ENCODE data around the gene LRRC56. TPM values are rescaled to one million over a fixed set of nuclear protein-coding genes. Genes with fewer than 3 reads are reported as not detected.

The LRRC56 gene
- polyA plus RNA-seq, 3 donors = 0.09 to 0.68 TPM; not detected in 1

GRCh38 chr11:551131-551530, 13.8 kb downstream of the LRRC56 start:
- no peak overlapping the region for H3K4me3 Mint-ChIP-seq
- no peaks in the 10 kb centered on the region for H3K4me1 Mint-ChIP-seq
- H3K36me3 ChIP-seq (replicated peaks in 1 of 2; ENCODE audit: control insufficient read depth in 1 of 2, insufficient read depth in 2 of 2, low read length in 2 of 2) = no peaks in the 10 kb centered on the region
- H3K4me1 ChIP-seq (ENCODE audit: control insufficient read depth in 1 of 2, insufficient read depth in 2 of 2, low read length in 2 of 2) = peaks cover 2 to 16% of the 10 kb centered on the region in 2 donors
- H3K36me3 Mint-ChIP-seq = no peaks in the 10 kb centered on the region
- no peaks in the 10 kb centered on the region for H4K20me1 ChIP-seq (ENCODE audit: insufficient read depth, low read length)
- H3K4me2 ChIP-seq (replicated peaks; ENCODE audit: extremely low read depth, low read length, poor library complexity, severe bottlenecking) = no peak overlapping the region
- peaks cover 0 to 24% of the 10 kb centered on the region in 2 donors for H3K27me3 ChIP-seq (ENCODE audit: control insufficient read depth in 2 of 2, insufficient read depth in 2 of 2, low read length in 2 of 2)
- intact Hi-C loops (cut with micrococcal nuclease) = no loop called here
- no peaks in the 10 kb centered on the region for H3K9me3 ChIP-seq (replicated peaks in 1 of 2; ENCODE audit: control insufficient read depth in 1 of 2, insufficient read depth in 1 of 2, low read length in 2 of 2)
- H3K9ac ChIP-seq (ENCODE audit: insufficient read depth, low read length, poor library complexity, severe bottlenecking) = no peak overlapping the region
- no peak for TF ChIP-seq CTCF (IDR thresholded peaks at IDR 0.05)
- no peak overlapping the region for H3K4me3 ChIP-seq (replicated peaks in 1 of 3; ENCODE audit: low read depth in 2 of 3, low read length in 3 of 3)
- DNase-seq = no peak
- H3K27ac Mint-ChIP-seq = no peak overlapping the region
- H3K9me3 Mint-ChIP-seq = peaks cover 0 to 3% (median 0%) of the 10 kb centered on the region in 7 donors
- H2AFZ ChIP-seq (ENCODE audit: insufficient read depth, low read depth, low read length, poor library complexity, severe bottlenecking) = no peak overlapping the region
- H3K27me3 Mint-ChIP-seq (ENCODE audit: low read depth in 3 of 3) = peaks cover 5 to 39% (median 17%) of the 10 kb centered on the region in 3 donors
- H3K79me2 ChIP-seq (ENCODE audit: insufficient read depth, low read length) = no peaks in the 10 kb centered on the region
- H3K27ac ChIP-seq (ENCODE audit: low read depth in 1 of 2, low read length in 2 of 2) = no peak overlapping the region
- WGBS (ENCODE audit: insufficient coverage) = 90% methylated on average over 12 of the region's 16 CpGs

GRCh38 chr11:551596-551995, 14.3 kb downstream of the LRRC56 start:
- intact Hi-C loops (cut with micrococcal nuclease) = no loop called here
- Histone ChIP-seq H3K4me1 (ENCODE audit: control insufficient read depth in 1 of 2, insufficient read depth in 2 of 2, low read length in 2 of 2) (peaks cover 2 to 19% of the 10 kb centered on the region in 2 donors), H3K9ac (ENCODE audit: insufficient read depth, low read length, poor library complexity, severe bottlenecking) (no peak overlapping the region), H4K20me1 (ENCODE audit: insufficient read depth, low read length) (no peaks in the 10 kb centered on the region), H3K27ac (ENCODE audit: low read depth in 1 of 2, low read length in 2 of 2) (no peak overlapping the region), H3K4me2 (replicated peaks; ENCODE audit: extremely low read depth, low read length, poor library complexity, severe bottlenecking) (no peak overlapping the region), H3K27me3 (ENCODE audit: control insufficient read depth in 2 of 2, insufficient read depth in 2 of 2, low read length in 2 of 2) (peaks cover 4 to 29% of the 10 kb centered on the region in 2 donors), H3K79me2 (ENCODE audit: insufficient read depth, low read length) (no peaks in the 10 kb centered on the region), H3K4me3 (replicated peaks in 1 of 3; ENCODE audit: low read depth in 2 of 3, low read length in 3 of 3) (no peak overlapping the region), H2AFZ (ENCODE audit: insufficient read depth, low read depth, low read length, poor library complexity, severe bottlenecking) (no peak overlapping the region), H3K36me3 (replicated peaks in 1 of 2; ENCODE audit: control insufficient read depth in 1 of 2, insufficient read depth in 2 of 2, low read length in 2 of 2) (no peaks in the 10 kb centered on the region), H3K9me3 (replicated peaks in 1 of 2; ENCODE audit: control insufficient read depth in 1 of 2, insufficient read depth in 1 of 2, low read length in 2 of 2) (peaks cover 0 to 3% of the 10 kb centered on the region in 2 donors)
- peaks cover 0 to 2% of the 10 kb centered on the region in 2 donors for H3K36me3 Mint-ChIP-seq
- TF ChIP-seq CTCF (IDR thresholded peaks at IDR 0.05) = no peak
- peaks cover 8 to 43% (median 22%) of the 10 kb centered on the region in 3 donors for H3K27me3 Mint-ChIP-seq (ENCODE audit: low read depth in 3 of 3)
- WGBS (ENCODE audit: insufficient coverage) = 95% methylated on average over 12 of the region's 12 CpGs
- no peak for DNase-seq
- no peak overlapping the region for H3K4me3 Mint-ChIP-seq
- H3K27ac Mint-ChIP-seq = peak overlapping the region in 1 of 7 donors; percentile 13
- peaks cover 0 to 6% (median 1%) of the 10 kb centered on the region in 7 donors for H3K9me3 Mint-ChIP-seq
- H3K4me1 Mint-ChIP-seq = peaks cover 4% of the 10 kb centered on the region
